ENCODE results near the gene ARHGAP1.

GRCh38 chr11:46733234-46733633, 32.8 kb upstream of the ARHGAP1 start:
- TF ChIP-seq PHF8 (IDR thresholded peaks at IDR 0.05; ENCODE audit: borderline replicate concordance, low read length) (no peak), SAP30 (IDR thresholded peaks at IDR 0.05; ENCODE audit: borderline replicate concordance, insufficient read depth, low read depth, low read length, poor library complexity, severe bottlenecking) (no peak), CTCF (IDR thresholded peaks at IDR 0.05 in 2 of 3, conservative IDR thresholded peaks at IDR 0.05 in 1 of 3; ENCODE audit: insufficient read depth in 2 of 3, low read depth in 1 of 3, low read length in 3 of 3) (no peak), POLR2A (conservative IDR thresholded peaks at IDR 0.05) (no peak), MTF1 (CRISPR knock-in tag; IDR thresholded peaks at IDR 0.05; ENCODE audit: borderline replicate concordance) (no peak), ZNF707 (CRISPR knock-in tag; conservative IDR thresholded peaks at IDR 0.05) (no peak)
